HG03460 (cell line): ENCODE measurements around the gene GABRR2.
"Not testable (repeated sequence)": the region's sequence is repeated elsewhere in the genome, so short reads cannot be mapped to it uniquely, and the experiment has no call there.

Experiments used
- ATAC-seq: cut with Tn5 transposase; IDR thresholded peaks from one replicate; pipeline ENCODE4 v1.9.1; 2021; ENCODE audit not compliant: unreplicated experiment

Gene GABRR2

DNA sequence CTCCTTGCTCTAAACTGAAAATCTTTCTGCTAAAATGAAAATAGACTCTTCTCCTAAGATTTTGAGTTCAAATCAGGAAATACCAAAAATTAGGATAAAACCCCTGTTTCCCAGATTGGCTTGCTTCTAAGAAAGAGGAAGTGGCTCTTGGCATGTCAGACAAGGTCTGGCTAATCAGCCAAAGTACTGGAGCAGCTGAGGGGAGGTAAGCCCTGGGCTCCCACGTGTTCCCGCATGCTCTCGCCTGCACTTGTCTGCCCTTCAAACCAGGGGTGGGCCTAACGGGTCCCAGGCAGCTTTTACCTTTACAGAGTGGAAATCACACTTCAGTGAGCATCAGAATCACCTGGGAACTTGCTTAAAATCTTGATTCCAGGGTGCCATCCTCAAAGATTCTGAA is 54.8 kb downstream of the GABRR2 start:
- no peak for ATAC-seq

DNA sequence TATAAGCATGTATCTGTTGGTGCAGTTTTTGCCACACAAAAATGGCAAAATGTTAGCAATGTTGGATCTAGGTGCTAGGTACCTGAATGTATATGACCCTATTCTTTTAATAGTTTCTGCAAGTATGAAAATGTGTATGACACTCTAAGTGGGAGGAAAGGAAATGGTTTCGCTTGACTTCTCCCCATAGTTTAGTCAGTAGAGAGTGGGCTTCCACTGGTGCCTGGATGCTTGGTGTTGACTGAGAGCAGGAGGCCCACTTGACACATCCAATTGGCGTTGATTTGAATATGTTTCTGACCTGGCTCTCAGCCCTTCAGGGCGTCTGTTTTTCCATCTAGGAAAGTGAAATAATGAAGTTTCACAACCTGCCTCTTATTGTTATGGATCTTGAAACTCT is 56.2 kb downstream of the GABRR2 start:
- no peak for ATAC-seq

DNA sequence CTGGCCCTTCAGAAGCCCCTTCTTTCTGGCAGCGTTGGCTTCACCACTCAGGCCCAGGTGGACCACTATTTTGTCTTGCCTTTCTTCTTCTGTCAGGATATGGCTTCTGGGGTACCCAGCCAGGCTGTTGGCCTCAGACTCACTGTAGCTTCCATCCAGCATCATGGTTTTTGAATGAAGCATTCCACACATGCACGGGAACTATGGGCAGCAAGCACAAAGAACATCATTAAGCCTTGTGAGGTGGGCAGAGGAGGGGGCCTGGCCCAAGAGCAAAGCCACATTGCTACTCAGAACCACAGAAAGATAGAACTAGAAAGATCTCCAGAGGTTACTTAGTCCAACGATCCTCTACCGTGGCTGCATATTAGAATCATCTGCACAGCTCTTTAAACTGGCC is 57.3 kb downstream of the GABRR2 start:
- no peak for ATAC-seq

DNA sequence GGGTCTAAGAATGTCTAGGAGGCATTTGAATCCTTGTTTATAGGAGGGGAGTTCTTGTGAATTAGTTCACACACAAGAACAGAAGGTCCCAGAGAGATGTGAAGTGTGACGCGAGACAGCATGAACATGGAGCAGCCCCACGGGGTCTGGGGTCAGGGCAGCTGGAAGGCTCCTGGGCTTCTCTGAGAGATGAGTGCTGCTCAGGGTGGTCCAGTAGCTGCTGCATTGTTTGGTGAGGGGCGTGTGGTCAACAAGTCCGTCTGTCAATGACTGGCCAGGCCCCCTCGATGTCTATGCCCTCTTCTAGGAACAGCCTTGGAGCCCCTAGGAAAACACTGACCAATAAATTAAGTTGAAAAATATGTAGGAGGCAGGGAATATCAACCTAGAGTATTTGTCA is 57.8 kb downstream of the GABRR2 start:
- no peak for ATAC-seq

DNA sequence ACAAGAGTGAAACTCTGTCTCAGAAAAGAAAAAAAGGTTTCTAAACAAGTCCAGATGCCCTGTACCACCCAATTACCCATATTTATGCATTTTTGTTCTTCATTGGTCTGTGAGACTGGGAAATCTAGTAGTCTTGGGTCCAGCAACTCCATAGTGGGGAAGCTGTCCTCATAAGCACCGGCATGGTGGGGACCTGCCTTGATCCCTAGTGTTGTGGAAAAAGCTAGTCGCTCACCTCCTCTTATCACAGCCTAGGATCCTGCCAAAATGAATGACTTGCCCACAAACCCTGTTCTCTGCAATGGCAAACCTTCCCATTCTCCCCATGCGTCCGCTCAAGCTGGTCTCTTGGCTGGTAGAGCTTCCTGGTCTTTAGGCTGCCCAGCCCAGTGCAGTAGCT is 59.7 kb downstream of the GABRR2 start:
- no peak for ATAC-seq

DNA sequence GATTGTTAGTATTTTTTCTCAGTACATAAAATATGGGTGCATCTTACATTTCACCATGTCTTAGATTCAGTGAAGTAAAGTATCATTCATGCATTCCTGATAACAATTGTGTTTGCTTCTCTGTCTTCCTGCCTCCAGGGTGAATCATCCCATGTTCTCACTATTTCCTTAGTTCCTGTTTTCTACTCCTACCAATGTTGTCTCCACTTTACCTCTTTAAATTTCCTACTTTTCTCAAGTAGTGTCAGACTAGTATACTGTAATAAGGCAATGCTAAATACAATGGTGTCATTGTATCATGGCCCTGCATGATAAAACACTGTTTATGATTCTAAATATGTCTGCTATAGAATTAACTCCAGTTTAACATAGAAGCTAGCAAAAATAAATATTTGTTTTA is 60.5 kb downstream of the GABRR2 start:
- ATAC-seq, result no peak

DNA sequence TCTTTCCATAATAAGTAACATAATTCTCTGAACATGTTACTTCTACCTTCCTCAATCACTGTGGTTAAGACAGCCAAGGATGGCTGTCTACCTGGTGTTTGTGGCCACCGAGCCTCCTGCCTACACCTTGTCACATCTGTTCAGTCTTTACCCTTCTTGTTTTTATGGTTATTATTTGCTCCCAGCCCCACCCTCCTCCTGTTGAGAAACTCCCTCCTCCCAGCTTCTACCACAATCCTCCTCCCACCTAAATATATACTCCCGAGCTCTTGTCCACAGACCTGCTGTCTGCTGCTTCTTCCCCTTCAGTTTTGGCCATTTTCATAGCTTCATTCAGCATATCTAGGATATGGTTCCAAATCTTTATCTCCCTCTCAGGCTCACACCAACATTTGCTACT is 62.2 kb downstream of the GABRR2 start:
- ATAC-seq, result no peak

DNA sequence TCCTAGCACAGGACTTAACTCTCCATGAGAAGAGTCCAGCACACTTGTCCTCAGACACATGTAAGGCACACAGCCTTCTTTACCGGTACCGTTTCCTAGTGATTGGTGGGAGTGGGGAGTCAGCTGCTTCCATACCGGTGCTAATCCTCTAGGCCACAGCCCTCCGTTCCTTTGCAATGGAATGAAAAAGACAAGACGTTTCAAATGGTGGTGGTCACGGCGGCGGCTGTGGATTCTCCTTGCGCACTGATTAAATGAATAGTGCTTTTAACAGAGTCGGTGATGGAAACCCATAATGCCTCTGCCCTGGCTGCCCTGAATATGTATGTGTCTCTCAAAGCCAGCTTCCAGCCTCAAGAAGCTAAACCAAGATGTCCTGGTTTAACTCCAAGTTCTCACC is 63.1 kb downstream of the GABRR2 start:
- no peak for ATAC-seq

DNA sequence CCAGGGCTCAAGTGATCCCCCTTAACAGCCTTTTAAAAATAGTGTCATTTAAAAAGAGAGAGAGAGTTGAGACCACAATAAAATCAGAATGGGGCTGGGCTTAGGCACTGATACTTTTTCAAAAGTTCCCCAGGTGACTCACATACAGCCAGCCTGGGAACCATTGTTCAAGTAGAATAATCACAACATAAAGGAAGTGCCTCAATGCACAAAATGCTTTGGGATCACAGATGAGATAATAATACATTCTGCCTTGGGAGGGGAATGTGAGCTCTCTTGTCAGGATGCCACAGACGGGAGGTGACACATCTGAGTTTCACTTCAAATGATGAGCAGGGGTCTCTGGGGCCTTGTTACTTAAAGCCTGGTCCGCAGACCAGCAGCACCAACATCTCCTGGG is 63.9 kb downstream of the GABRR2 start:
- no peak for ATAC-seq

DNA sequence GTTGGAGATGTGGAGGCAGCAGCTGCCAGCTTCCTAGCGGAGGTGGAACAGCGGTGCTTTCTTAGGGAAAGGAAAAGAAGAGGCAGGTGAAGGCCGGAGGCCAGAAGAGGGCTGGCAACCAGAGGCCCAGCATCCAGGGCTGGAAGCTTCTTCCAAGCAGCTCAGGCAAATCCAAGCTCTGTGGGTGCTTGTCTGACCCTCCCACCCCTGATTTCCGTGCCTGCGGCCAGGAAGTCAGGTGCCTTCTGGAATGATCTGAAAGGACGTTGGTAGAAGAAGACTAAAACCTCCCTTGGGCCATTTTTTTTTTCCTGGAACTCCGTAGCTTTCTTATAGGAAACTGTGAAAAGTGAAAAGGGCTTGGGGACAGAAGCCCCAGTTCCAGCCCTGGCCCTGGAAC is 64.9 kb downstream of the GABRR2 start:
- no peak for ATAC-seq

DNA sequence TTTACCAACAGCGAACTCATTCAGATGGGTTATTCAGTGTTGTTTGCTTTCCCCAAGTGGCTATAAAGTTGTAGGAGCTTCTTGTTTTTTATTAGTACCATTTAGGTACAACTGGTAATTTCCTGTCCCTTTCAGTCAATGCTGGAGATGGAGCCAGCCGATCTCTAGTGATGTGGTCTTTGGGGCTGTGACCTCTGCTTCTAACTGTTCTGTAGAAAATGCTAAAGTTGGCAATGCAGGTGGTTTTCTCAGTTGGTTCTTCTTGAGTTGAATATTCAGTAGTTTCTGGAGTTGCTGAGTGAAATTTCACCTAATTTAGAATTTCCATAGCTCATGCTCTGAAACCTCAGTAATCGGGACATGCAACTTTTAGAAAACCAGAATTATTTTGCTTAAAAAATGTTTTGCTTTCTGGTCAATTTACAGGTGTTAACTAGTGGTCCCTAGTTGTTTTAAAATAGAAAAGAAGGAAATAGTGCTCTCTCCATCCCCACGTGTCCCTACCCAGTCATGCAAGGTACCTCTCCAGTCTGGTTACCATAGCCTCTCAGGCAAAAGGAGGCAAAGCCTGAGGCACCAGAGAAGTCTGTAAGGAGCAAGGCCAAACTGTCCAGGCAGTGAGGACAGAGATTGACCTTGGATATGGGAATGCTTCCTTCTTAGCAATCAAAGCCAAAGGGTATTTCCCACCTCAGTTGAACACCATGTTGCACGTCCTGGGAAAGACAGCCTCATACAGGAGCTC is 70.7 kb downstream of the GABRR2 start:
- no peak for ATAC-seq

DNA sequence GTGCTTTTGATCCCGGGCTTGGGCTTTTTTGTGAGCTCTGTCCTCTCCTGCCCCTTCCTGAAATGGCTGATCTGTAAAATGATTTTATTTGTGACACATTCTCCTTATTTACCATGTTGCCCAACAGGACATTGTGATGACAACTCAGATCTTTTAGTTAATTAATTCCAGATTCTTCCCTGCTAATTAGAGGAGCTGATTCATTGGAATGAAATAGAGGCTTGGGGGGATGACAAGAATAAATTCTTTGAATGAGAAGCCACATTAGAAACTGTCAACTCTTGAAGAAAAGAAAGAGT is 71.8 kb downstream of the GABRR2 start:
- ATAC-seq, result no peak

DNA sequence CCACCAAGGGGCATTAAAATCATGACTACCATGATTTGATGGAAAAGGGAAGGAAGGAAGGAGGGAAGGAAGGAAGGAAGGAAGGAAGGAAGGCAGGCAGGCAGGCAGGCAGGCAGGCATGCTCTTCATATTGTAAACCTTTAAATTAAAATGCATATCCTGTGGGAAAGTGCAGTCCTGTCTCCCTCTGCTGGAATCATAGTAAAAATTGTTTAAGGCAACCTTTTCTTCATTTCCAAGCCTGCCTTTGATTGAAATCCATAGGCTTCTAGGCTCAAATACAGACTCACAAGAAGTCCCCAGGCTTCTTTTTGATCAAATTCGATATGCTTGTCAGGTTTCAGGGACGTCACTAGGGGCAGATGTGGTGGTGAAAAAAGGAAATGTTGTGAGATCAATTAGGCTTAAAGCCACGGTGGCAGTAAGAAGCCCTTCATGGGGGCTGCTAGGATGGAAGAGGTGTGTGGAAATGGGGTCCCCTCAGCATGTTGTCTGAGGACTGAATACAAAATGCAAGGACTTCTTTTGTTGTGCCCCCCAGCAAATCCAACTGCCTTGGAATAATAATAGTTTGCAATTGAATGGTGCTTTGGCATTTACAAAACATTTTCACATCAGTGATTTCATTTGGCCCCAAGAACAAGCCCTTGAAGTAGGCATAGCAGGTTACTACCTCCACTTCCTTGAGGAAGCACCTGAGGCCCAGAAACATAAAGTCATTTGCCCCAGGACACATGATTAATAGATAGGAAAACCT is 72.3 kb downstream of the GABRR2 start:
- no peak for ATAC-seq

DNA sequence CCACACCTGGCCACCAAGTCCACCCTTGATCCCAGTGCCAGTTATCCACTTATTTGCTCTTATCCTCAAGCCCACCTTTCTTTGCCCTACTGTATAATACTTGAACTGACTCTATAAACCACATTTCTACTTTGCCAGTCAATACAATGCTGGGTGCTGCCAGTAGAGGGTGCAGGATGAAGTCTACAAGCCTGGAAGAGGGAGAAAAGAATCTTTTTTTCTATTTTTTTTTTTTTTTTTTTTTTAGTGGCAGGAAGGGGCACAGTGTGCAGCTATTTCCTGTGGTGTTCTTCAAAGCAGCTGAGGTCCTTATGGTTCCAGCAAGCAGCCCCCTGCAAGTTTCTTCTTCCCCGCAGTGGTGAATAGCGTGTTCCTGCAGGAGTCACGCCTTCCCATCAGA is 75.8 kb downstream of the GABRR2 start:
- ATAC-seq, result no peak

DNA sequence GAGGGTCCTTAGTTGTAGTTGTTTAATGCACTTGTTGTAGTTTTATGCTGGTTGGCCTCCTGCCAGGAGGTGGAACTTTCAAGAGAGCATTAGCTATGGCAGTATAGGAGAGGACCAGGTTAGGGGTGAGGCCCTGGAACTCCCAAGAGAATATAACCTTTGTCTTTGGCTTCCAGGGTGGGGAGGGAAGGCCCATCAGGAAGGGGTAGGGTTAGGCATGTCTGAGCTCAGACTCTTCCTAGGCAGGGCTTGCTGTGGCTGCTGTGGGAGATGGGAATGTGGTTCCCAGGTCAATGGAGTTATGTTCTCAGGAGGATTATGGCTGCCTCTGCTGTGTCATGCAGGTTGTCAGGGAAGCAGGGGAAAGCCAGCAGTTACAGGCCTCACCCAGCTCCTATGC is 77.9 kb downstream of the GABRR2 start:
- no peak for ATAC-seq

DNA sequence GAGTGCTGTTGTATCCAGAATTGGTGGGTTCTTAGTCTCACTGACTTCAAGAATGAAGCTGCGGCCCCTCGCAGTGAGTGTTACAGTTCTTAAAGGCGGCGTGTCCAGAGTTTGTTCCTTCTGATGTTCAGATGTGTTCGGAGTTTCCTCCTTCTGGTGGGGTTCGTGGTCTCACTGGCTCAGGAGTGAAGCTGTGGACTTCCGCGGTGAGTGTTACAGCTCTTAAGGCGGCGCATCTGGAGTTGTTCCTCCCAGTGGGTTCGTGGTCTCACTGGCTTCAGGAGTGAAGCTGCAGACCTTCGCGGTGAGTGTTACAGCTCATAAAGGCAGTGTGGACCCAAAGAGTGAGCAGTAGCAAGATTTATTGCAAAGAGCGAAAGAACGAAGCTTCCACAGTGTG is 81.5 kb downstream of the GABRR2 start:
- not testable (repeated sequence) for ATAC-seq

DNA sequence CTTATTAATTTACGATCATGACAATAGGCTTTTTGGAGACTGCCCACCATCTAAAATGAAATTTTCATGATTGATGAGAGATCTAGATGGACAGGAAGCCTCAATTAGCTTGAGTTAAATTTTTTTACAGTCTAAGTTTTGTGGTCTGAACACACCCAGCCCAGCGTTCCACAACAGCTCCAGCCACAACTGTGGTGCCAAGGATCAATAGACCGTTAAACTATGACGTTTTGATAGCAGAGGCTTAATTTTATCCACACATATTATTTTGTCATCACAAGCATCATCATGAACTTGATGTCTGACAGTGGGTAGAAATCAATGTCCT is 92.4 kb downstream of the GABRR2 start:
- no peak for ATAC-seq

DNA sequence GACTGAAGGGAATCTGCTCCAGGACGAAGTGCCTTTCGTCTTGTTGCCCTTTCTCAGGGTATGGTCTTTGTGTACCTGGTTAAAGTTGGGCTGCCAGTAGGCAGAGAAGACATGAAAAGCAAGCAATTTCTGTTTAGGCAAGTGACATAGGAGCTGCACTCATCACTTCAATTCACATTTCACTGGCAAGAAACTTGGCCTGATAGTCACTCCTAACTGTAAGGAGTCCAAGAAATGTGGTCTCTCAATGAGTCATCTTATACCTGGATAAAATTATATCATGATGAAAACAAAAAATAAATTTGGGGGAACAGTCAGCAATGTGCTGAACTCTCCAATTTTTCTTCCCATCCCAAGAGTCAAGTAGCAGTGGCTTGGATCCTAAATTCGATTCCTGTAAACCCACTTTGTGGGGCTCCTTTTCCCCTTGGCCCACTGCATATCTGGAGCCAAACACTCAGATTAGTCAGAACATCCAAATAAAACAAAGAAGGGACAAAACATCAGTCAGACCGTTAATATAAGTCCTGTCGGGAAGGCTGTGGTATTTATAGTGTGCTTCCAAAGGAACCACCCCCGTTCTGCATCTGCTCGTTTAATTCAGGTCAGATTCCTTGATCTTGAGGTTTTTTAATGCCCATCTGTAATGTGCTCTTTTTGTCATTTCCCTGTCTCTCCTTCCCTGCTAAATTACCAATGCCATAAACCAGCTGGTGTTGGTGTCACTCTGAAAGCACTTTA is 93.0 kb downstream of the GABRR2 start:
- no peak for ATAC-seq

DNA sequence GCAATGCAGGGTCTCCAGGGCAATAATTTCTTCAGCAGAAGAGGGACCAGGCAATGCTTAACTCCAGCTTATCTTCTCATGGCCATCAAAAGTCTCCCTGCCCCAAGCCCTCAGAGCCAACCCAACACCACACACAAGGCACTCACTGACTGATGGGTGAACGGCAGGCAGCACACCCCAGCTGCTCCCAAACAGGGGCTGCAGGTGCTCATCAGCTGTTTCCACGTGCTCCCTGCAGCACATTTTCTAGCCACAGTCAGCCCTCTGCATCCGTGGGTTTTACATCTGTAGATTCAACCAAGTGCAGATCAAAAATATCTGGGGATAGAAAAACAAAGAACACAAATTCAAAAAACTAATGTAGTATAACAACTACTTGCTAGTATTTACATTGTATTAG is 94.0 kb downstream of the GABRR2 start:
- no peak for ATAC-seq

DNA sequence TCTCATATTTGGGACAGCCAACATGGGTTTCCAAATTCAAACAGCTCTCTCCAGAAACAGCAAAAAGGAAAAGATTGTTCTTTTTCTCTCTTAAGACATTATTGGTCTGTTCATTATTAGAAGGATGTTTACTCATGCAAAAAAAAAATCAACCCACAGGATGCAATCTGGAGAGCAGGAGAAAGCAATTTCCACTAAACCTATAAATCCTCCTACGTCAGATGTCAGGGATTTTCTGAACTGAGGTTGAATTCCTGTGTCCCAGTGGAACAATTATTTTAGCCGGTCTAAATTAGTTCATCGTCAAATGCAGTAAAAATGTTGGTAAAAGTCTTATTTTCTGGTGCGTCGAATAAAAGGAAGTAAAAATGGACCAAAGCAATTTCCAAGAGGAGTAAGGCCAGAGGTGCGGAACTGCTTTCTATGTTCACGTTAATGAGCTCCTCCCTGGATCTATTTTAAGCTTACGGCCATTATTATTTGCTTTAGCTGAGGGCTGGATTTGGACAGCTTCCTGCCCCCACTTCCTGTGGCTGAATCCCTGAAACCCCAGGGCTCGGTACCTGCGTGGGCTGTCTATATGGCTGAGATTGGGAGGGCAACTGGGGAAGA is 97.7 kb downstream of the GABRR2 start, which contains the start of gene GABRR1:
Gene GABRR1, minus strand, starts transcription at position 60 of the 612 bp plus-strand sequence. Its CDS starts 36 bp downstream, at position 24.
- ATAC-seq, result no peak

DNA sequence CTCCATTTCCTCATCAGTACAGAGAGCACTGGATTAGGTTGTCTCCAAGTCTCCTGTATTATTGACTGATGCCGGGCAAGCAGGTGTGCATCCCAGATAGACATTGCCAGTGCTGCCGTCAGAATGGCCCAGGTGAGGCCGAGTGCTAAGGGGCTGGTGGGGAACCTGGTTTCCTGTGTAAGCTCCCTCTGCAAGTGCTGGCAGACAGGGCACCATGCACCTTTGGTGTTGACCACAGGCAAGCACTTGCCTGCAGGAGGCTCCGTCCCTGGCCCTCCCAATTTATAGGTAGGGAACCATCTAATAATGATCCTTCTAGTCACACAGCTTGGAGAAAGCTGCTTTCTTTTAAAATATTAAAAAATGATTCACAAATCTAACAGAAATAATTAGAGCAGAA is 98.7 kb downstream of the GABRR2 start:
- ATAC-seq, result no peak

DNA sequence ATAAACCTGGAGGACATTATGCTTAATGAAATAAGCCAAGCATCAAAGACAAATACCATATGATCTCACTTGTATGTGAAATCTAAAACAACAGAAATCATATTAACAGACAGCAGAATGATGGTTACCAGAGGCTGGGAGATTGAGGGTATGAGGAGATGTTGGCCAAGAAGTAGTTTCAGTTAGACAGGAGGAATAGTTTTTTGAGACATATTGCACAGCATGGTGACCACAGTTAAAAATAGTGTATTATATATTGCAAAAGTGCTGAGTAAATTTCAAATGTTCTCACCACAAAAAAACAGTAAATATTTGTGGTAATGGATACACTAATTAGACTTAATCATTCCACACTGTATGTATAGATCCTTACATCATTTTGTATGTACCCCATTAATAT is 99.7 kb downstream of the GABRR2 start:
- no peak for ATAC-seq
